GM19455 (cell line): ENCODE data around the gene TMEM255B.

ENCODE experiments used
- ATAC-seq: cut with Tn5 transposase; IDR thresholded peaks from one replicate; pipeline ENCODE4 v1.9.1; 2021; ENCODE audit not compliant: unreplicated experiment

The TMEM255B gene

GRCh38 chr13:113857531-113858195 is 98.6 kb downstream of the TMEM255B start:
- ATAC-seq = no peak

DNA sequence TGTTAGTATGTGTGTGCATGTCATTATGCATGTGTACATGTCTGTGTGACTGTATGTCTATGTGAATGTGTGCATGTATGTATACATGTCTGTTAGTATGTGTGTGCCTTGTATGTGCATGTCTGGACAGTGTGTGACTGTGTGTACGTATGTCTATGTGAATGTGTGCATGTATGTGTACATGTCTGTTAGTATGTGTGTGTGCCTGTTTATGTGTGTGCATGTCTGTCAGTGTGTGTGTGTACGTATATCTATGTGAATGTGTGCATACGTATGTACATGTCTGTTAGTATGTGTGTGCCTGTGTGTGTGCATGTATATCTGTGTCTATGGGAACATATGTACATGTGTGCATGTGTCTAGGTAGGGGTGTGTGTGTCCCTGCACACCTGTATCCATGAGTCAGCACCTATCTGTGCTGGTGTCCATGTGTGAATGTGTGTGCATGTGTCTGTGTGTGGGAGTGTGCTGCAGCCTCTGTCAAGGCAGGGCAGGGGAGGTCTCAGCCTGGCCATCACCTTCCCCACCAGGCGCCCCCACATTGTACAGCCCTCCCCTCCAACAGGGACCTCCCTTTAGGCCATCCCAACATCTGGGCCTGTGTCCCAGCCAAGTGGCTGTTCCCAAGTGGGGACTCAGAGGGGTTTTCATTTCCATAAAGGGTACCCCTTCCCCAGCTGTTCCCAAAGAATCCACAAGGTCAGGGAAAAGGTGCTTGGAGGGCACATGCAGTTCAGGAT is 100.5 kb downstream of the TMEM255B start:
- no peak for ATAC-seq

DNA sequence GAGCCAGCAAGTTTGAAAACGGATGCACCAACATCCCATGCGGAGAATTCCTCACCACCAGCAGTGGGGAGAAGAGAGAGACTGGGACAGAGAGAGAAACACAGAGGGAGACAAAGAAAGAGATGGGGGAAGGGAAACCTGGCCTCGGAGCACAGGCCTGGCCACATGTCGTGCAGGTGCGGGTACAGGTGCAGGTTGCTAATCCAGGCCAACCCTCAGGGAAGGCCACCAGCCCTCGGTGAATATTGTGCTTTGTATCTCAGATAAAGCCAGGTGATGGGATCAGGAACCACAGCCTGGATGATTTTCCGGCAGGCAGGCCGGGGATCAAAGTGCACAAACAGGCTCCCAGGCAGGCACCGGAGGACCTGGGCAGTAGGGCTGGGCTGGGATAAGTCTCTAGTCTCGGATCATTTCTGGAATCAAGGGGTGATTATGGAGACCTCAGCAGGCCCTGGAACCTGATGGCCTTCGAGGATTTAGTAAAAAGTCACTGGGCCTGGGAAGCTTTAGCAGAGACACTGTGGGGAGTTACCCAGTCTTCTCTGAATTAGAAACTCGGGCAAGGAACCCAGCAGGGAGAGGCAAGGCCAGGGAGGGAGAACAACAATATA is 101.1 kb downstream of the TMEM255B start:
- ATAC-seq = no peak

- no peak for ATAC-seq
Measured at GRCh38 chr13:113860665-113861432, 101.8 kb downstream of the TMEM255B start.

- ATAC-seq = no peak
Measured at GRCh38 chr13:113861433-113862030, 102.5 kb downstream of the TMEM255B start.

DNA sequence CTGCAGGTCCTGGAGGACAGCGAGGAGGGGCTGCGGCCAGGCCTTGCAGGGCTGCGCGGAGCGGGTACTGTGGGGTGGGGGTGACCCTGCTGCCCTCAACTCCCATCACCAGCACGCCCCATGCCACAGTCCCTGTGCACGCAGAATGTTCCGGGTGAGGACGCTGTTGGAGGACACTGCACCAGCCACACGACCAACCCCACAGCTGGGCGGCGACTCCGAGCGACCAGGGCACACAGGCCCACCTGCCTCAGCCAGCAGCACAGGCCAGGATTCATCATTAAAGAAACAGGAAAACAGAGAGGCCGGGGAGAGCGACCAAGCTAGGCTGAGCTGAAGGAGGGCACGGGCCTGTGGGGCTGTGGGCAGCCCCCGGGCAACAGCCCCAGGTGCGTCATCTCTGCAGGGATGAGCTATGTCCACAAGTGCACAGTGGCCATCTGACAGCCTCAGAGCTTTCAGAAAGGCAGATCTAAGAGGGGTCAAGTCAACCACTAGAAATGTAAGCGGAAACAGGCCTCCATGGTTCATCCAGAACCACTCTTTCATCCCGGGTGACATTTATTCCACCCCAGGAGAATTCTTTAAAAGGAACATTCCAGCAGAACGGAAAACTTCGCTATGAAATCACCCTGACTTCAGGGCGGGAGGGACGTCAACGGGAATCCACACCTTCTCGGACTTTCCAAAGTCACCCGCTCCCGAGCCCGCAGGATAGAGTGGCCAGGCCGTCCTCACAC is 103.3 kb downstream of the TMEM255B start:
- no peak for ATAC-seq

- no peak for ATAC-seq
Measured at GRCh38 chr13:113862931-113863523, 104.0 kb downstream of the TMEM255B start.

- ATAC-seq = no peak
Measured at GRCh38 chr13:113863524-113864272, 104.7 kb downstream of the TMEM255B start, which contains the start of gene GAS6. Gene GAS6, minus strand, starts transcription at chr13:113864076. Its CDS starts 156 bp downstream, at chr13:113863920.

- no peak for ATAC-seq
Measured at GRCh38 chr13:113864273-113864890, 105.4 kb downstream of the TMEM255B start.

GRCh38 chr13:113865427-113865826 is 106.4 kb downstream of the TMEM255B start:
- no peak for ATAC-seq
